GM19035 (cell line): ENCODE data around the gene URB2.
A peak's percentile ranks its signal among the peaks of the same experiment; 100 is the strongest.
"Not testable (repeated sequence)": the region's sequence is repeated elsewhere in the genome, so short reads cannot be mapped to it uniquely, and the experiment has no call there.

ENCODE experiments used
- ATAC-seq: cut with Tn5 transposase; IDR thresholded peaks from one replicate; pipeline ENCODE4 v1.9.1; 2021; ENCODE audit not compliant: unreplicated experiment

Gene URB2

GRCh38 chr1:229625915-229626831 is at the start of gene URB2, which contains the start of gene TAF5L:
TSS of gene URB2 (plus strand) at chr1:229626247. CDS start at chr1:229627634, 1,387 bp downstream.
TSS of gene TAF5L (minus strand) at chr1:229626122. CDS start at chr1:229614482, 11,640 bp downstream.
- ATAC-seq: peak; percentile 88

GRCh38 chr1:229578168-229579058 is 47.6 kb upstream of the URB2 start:
- peak; percentile 29 for ATAC-seq

- peak; percentile 68 for ATAC-seq
Observed at GRCh38 chr1:229579059-229579673, 46.9 kb upstream of the URB2 start.

GRCh38 chr1:229581485-229581884 is 44.6 kb upstream of the URB2 start:
- ATAC-seq: no peak

- no peak for ATAC-seq
Observed at GRCh38 chr1:229582011-229582694, 43.9 kb upstream of the URB2 start.

GRCh38 chr1:229582715-229583114 is 43.3 kb upstream of the URB2 start:
- no peak for ATAC-seq

GRCh38 chr1:229585338-229585737 is 40.7 kb upstream of the URB2 start:
- no peak for ATAC-seq

- no peak for ATAC-seq
Observed at GRCh38 chr1:229590119-229590518, 35.9 kb upstream of the URB2 start.

GRCh38 chr1:229593800-229594199 is 32.2 kb upstream of the URB2 start:
- no peak for ATAC-seq

GRCh38 chr1:229594227-229595008 is 31.6 kb upstream of the URB2 start:
- ATAC-seq: no peak

- ATAC-seq: not testable (repeated sequence)
Observed at GRCh38 chr1:229595876-229596275, 30.2 kb upstream of the URB2 start.

GRCh38 chr1:229596925-229597699 is 28.9 kb upstream of the URB2 start:
- ATAC-seq: no peak

- ATAC-seq: no peak
Observed at GRCh38 chr1:229597877-229598276, 28.2 kb upstream of the URB2 start.

- no peak for ATAC-seq
Observed at GRCh38 chr1:229599218-229599954, 26.7 kb upstream of the URB2 start.

GRCh38 chr1:229600229-229600628 is 25.8 kb upstream of the URB2 start:
- ATAC-seq: no peak

GRCh38 chr1:229603371-229604005 is 22.6 kb upstream of the URB2 start:
- no peak for ATAC-seq

- ATAC-seq: no peak
Observed at GRCh38 chr1:229607370-229607769, 18.7 kb upstream of the URB2 start.

GRCh38 chr1:229608590-229608989 is 17.5 kb upstream of the URB2 start:
- ATAC-seq: no peak
